H1 (cell line): Measurements from ENCODE around the gene FGFBP1. TPM values are rescaled to one million over a fixed set of nuclear protein-coding genes. Genes with fewer than 3 reads are reported as not detected.
A peak's percentile ranks its signal among the peaks of the same experiment; 100 is the strongest.

Experiments used
- CTCF ChIA-PET: fragments of 300-600 bp; sonication (Branson Sonifier 250); formaldehyde crosslinking; loops from one replicate; lab custom pipeline; 2021; ENCODE audit not compliant: partially characterized antibody; lab: Charles Lee
- POLR2A ChIA-PET: fragments of 300-600 bp; sonication (Branson Sonifier 250); formaldehyde crosslinking; loops from one replicate; lab custom pipeline; 2021; ENCODE audit warnings: inconsistent platforms; ENCODE audit not compliant: partially characterized antibody; lab: Charles Lee
- DNase-seq, 2 experiments: peaks; one replicate each; pipeline versions ENCODE4 v3.0.0 to v3.0.0-alpha.2; 2010 to 2022; ENCODE audit warnings: low spot score in 2 of 2, low read depth in 1 of 2, mixed read lengths in 1 of 2
- FAIRE-seq: peaks from 2 replicates; lab custom pipeline; 2011; peaks lifted over from hg19 to GRCh38; lab: Jason Lieb, UNC
- H2AFZ ChIP-seq: 2 replicates; pipeline ENCODE4 v1.8.1; 2012; ENCODE audit warnings: low read length, inconsistent platforms
- H2AK5ac ChIP-seq: 2 replicates; pipeline ENCODE4 v1.6.1; 2013; ENCODE audit warnings: low read depth, low read length
- H2BK120ac ChIP-seq: replicated peaks from 2 replicates; pipeline ENCODE3; 2013; ENCODE audit warnings: low read depth, low read length, inconsistent platforms
- H2BK12ac ChIP-seq: 2 replicates; pipeline ENCODE4 v1.6.1; 2013; ENCODE audit warnings: low read depth, low read length
- H2BK15ac ChIP-seq: 2 replicates; pipeline ENCODE4 v1.6.1; 2013; ENCODE audit warnings: low read length
- H2BK20ac ChIP-seq: 2 replicates; pipeline ENCODE4 v1.6.1; 2013; ENCODE audit warnings: low read length
- H2BK5ac ChIP-seq: 2 replicates; pipeline ENCODE4 v1.6.1; 2013; ENCODE audit warnings: low read depth, low read length
- H3K14ac ChIP-seq: 2 replicates; pipeline ENCODE4 v1.6.1; 2013; ENCODE audit warnings: inconsistent platforms; ENCODE audit not compliant: insufficient read length
- H3K18ac ChIP-seq: 2 replicates; pipeline ENCODE4 v1.6.1; 2013; ENCODE audit warnings: low read length; ENCODE audit errors: extremely low read depth
- H3K23ac ChIP-seq: 2 replicates; pipeline ENCODE4 v1.6.1; 2013; ENCODE audit warnings: inconsistent platforms; ENCODE audit not compliant: insufficient read length
- H3K23me2 ChIP-seq: 2 replicates; pipeline ENCODE4 v1.6.1; 2013; ENCODE audit warnings: low read depth, low read length
- H3K27ac ChIP-seq: 2 replicates; pipeline ENCODE4 v1.6.1; 2011; ENCODE audit warnings: low read depth, low read length, inconsistent platforms
- H3K27me3 ChIP-seq, 4 experiments: replicated peaks in 1 of 4; 1 replicate in 1 of 4; 2 replicates in 3 of 4; pipeline versions ENCODE4 v1.6.1 to v1.8.1; 2011 to 2013; ENCODE audit warnings: low read length in 3 of 4, mild to moderate bottlenecking in 3 of 4, inconsistent platforms in 2 of 4, mixed read lengths in 2 of 4, moderate library complexity in 1 of 4; ENCODE audit not compliant: control insufficient read depth in 3 of 4, insufficient read depth in 3 of 4; ENCODE audit errors: extremely low read depth in 1 of 4
- H3K36me3 ChIP-seq, 4 experiments: 2 replicates each; pipeline versions ENCODE4 v1.6.1 to v1.8.1; 2011 to 2013; ENCODE audit warnings: mild to moderate bottlenecking in 4 of 4, low read length in 3 of 4, moderate library complexity in 2 of 4, control low read depth in 1 of 4, inconsistent platforms in 1 of 4; ENCODE audit not compliant: insufficient read depth in 4 of 4, control insufficient read depth in 2 of 4
- H3K4ac ChIP-seq: replicated peaks from 2 replicates; pipeline ENCODE3; 2013; ENCODE audit warnings: low read length, low read depth, mixed read lengths, inconsistent platforms; ENCODE audit not compliant: insufficient read length
- H3K4me1 ChIP-seq, 4 experiments: replicated peaks in 1 of 4; 1 replicate in 1 of 4; 2 replicates in 3 of 4; pipeline versions ENCODE4 v1.6.1 to v1.8.1; 2011 to 2013; ENCODE audit warnings: low read length in 3 of 4, inconsistent platforms in 2 of 4, mixed read lengths in 1 of 4; ENCODE audit not compliant: insufficient read depth in 4 of 4, control insufficient read depth in 3 of 4
- H3K4me2 ChIP-seq, 2 experiments: 2 replicates each; pipeline versions ENCODE4 v1.6.1 to v1.8.1; 2011 to 2013; ENCODE audit warnings: low read depth in 2 of 2, low read length in 2 of 2, control low read depth in 1 of 2, inconsistent platforms in 1 of 2, mild to moderate bottlenecking in 1 of 2; ENCODE audit not compliant: insufficient read depth in 1 of 2
- H3K4me3 ChIP-seq, 4 experiments: fragments of 200-600, 300-600 bp in 1 of 4; sonication (generic), shearing (Covaris generic), sonication (Bioruptor Twin) in 1 of 4; 2 replicates each; pipeline versions ENCODE4 v1.5.1 to v1.8.1; 2011 to 2016; ENCODE audit warnings: low read length in 4 of 4, low read depth in 3 of 4, control low read depth in 2 of 4, inconsistent platforms in 2 of 4, mild to moderate bottlenecking in 2 of 4, mixed read lengths in 1 of 4, moderate library complexity in 1 of 4; ENCODE audit not compliant: insufficient read depth in 2 of 4; ENCODE audit errors: extremely low read depth in 1 of 4
- H3K56ac ChIP-seq: replicated peaks from 2 replicates; pipeline ENCODE3; 2013; ENCODE audit warnings: low read depth, mild to moderate bottlenecking, mixed read lengths, low read length, inconsistent platforms; ENCODE audit not compliant: insufficient read length
- H3K79me1 ChIP-seq: 2 replicates; pipeline ENCODE4 v1.6.1; 2013; ENCODE audit warnings: low read depth, low read length, control low read depth
- H3K79me2 ChIP-seq, 2 experiments: 2 replicates each; pipeline versions ENCODE4 v1.6.1 to v1.8.1; 2012 to 2013; ENCODE audit warnings: low read length in 2 of 2, mild to moderate bottlenecking in 2 of 2, inconsistent platforms in 1 of 2; ENCODE audit not compliant: insufficient read depth in 2 of 2, control insufficient read depth in 1 of 2
- H3K9ac ChIP-seq, 4 experiments: replicated peaks in 1 of 4; 1 replicate in 1 of 4; 2 replicates in 3 of 4; pipeline versions ENCODE4 v1.6.1 to v1.8.1; 2011 to 2013; ENCODE audit warnings: low read depth in 3 of 4, low read length in 3 of 4, control low read depth in 2 of 4, mild to moderate bottlenecking in 2 of 4, moderate library complexity in 2 of 4, inconsistent platforms in 1 of 4; ENCODE audit errors: extremely low read depth in 1 of 4
- H3K9me3 ChIP-seq, 2 experiments: 2 replicates each; pipeline versions ENCODE4 v1.6.1 to v1.8.1; 2012 to 2013; ENCODE audit warnings: mild to moderate bottlenecking in 2 of 2, moderate library complexity in 2 of 2, control low read depth in 1 of 2, inconsistent platforms in 1 of 2, low read depth in 1 of 2, low read length in 1 of 2, mixed read lengths in 1 of 2; ENCODE audit not compliant: insufficient read depth in 2 of 2
- H4K20me1 ChIP-seq, 2 experiments: replicated peaks in 1 of 2; 2 replicates each; pipeline versions ENCODE3 to v1.8.1; 2011 to 2013; ENCODE audit warnings: inconsistent platforms in 2 of 2, low read length in 2 of 2, mild to moderate bottlenecking in 1 of 2; ENCODE audit not compliant: insufficient read depth in 2 of 2, control insufficient read depth in 1 of 2
- H4K5ac ChIP-seq: 2 replicates; pipeline ENCODE4 v1.6.1; 2013; ENCODE audit warnings: low read length, low read depth, mixed read lengths, inconsistent platforms; ENCODE audit not compliant: insufficient read length
- H4K8ac ChIP-seq: 2 replicates; pipeline ENCODE4 v1.8.0; 2013; ENCODE audit warnings: mild to moderate bottlenecking, moderate library complexity, low read length, inconsistent platforms; ENCODE audit not compliant: insufficient read depth; ENCODE audit errors: extremely low read depth
- H4K91ac ChIP-seq: replicated peaks from 2 replicates; pipeline ENCODE3; 2013; ENCODE audit warnings: low read length, mixed read lengths, inconsistent platforms; ENCODE audit not compliant: insufficient read length
- BCL11A ChIP-seq, 2 experiments: IDR thresholded peaks; one replicate each; pipeline ENCODE4 v1.6.1; 2011; ENCODE audit warnings: low read depth in 2 of 2, low read length in 2 of 2, mild to moderate bottlenecking in 2 of 2
- CEBPB ChIP-seq: IDR thresholded peaks from 2 replicates; pipeline ENCODE4 v1.6.1; 2012; ENCODE audit warnings: low read depth, low read length
- CHD2 ChIP-seq: IDR thresholded peaks from 2 replicates; pipeline ENCODE4 v1.6.1; 2012; ENCODE audit warnings: low read length, improper control_type of control experiment
- EGR1 ChIP-seq: IDR thresholded peaks from 2 replicates; pipeline ENCODE4 v1.6.1; 2011; ENCODE audit warnings: low read depth, low read length, borderline replicate concordance
- EZH2 ChIP-seq: fragments of 200-600 bp; sonication (generic); IDR thresholded peaks from 2 replicates; pipeline ENCODE4 v1.7.1; 2012; ENCODE audit warnings: low read depth, mild to moderate bottlenecking, moderate library complexity, low read length, inconsistent platforms; ENCODE audit not compliant: severe bottlenecking
- GABPA ChIP-seq: IDR thresholded peaks from 2 replicates; pipeline ENCODE4 v1.6.1; 2011; ENCODE audit warnings: mild to moderate bottlenecking, low read length, moderate library complexity, borderline replicate concordance; ENCODE audit not compliant: insufficient read depth
- RBBP5 ChIP-seq: IDR thresholded peaks from 2 replicates; pipeline ENCODE4 v1.7.1; 2012; ENCODE audit warnings: low read depth, mild to moderate bottlenecking, inconsistent platforms, low read length, moderate library complexity, borderline replicate concordance
- RFX5 ChIP-seq: IDR thresholded peaks from 2 replicates; pipeline ENCODE4 v1.6.1; 2011; ENCODE audit warnings: low read depth, low read length, improper control_type of control experiment, borderline replicate concordance
- SP2 ChIP-seq: IDR thresholded peaks from 2 replicates; pipeline ENCODE4 v1.6.1; 2012; ENCODE audit warnings: mild to moderate bottlenecking, low read length, inconsistent platforms
- WGBS, 2 experiments: shearing (Covaris generic) in 1 of 2; methylation state at CpG; one replicate each; pipeline versions ENCODE4 v1.1.6 to v1.1.7; 2013 to 2015; ENCODE audit warnings: low lambda C conversion rate in 2 of 2, mixed read lengths in 2 of 2, inconsistent platforms in 1 of 2, low coverage in 1 of 2, missing lambda C conversion rate in 1 of 2; ENCODE audit not compliant: insufficient replicate concordance in 2 of 2, insufficient coverage in 1 of 2, insufficient read length in 1 of 2; ENCODE audit errors: extremely low coverage in 1 of 2, missing lambda C conversion rate in 1 of 2; 5-methylcytosine and 5-hydroxymethylcytosine counted together
- long read RNA-seq, 2 experiments: library from RNA in 1 of 2; library from capped mRNA in 1 of 2; stranded (forward); transcript quantifications; one replicate each; pipeline ENCODE4 v2.0.0, GENCODE V29; 2021; ENCODE audit warnings: inconsistent platforms in 1 of 2
- polyA minus RNA-seq, 3 experiments: library from RNA; depleted of rRNA, polyadenylated mRNA; stranded (reverse); fragments of >200 nt; gene quantifications; 1 replicate in 2 of 3; 2 replicates in 1 of 3; pipeline ENCODE4 v1.2.3, GENCODE V29; 2011
- polyA plus RNA-seq, 7 experiments: library from polyadenylated mRNA; depleted of rRNA in 3 of 7; stranded (reverse) in 5 of 7; unstranded in 2 of 7; fragments of >200 nt in 5 of 7; fragments of 200-250 nt in 2 of 7; gene quantifications; 1 replicate in 5 of 7; 2 replicates in 1 of 7; 4 replicates in 1 of 7; pipeline versions ENCODE4 v1.2.1 to v1.2.3, GENCODE V29; 2011 to 2013; ENCODE audit warnings: missing spikeins in 2 of 7, mixed read lengths in 2 of 7
- total RNA-seq: library from RNA; stranded (reverse); fragmentation: NEBNext Ultra II Directional; extraction: Animal tissue kit (Norgen Biotek cat#: 25700); gene quantifications from 2 replicates; pipeline ENCODE4 v1.2.1, GENCODE V29; 2021
- TF ChIP-seq, protein P1 (sequence below): IDR thresholded peaks from 2 replicates; pipeline ENCODE4 v1.6.1; 2012; ENCODE audit warnings: low read length, inconsistent platforms

Gene FGFBP1
- 0.20 and 0.38 TPM in 2 replicates for total RNA-seq
- 0.06 and 0.17 TPM in 2 replicates for polyA plus RNA-seq (2011; rRNA removed)
- polyA plus RNA-seq (2011; cell fraction: cytosol; rRNA removed): 0.10 TPM
- not detected for polyA plus RNA-seq (2011; cell fraction: nucleus; rRNA removed)
- 0.15 to 0.23 TPM (median 0.17 TPM) in 3 of 4 replicates, not detected in the other for polyA plus RNA-seq (2012, experiment 1 of 2)
- not detected for polyA plus RNA-seq (2012, experiment 2 of 2)
- polyA plus RNA-seq (2013, experiment 1 of 2): 0.91 TPM
- polyA plus RNA-seq (2013, experiment 2 of 2): 1.5 TPM
- 0.13 and 0.24 TPM in 2 replicates for polyA minus RNA-seq (2011; rRNA and poly(A)+ RNA removed)
- polyA minus RNA-seq (2011; cell fraction: cytosol; rRNA and poly(A)+ RNA removed): not detected
- polyA minus RNA-seq (2011; cell fraction: nucleus; rRNA and poly(A)+ RNA removed): not detected
- long read RNA-seq, experiment 1, partial matches to known transcripts: 3 of 3 reads
- long read RNA-seq, experiment 1, other reads (novel, unspliced or antisense): 0 of 3 reads
- long read RNA-seq, experiment 2, partial matches to known transcripts: 1 of 1 reads
- long read RNA-seq, experiment 2, other reads (novel, unspliced or antisense): 0 of 1 reads

DNA sequence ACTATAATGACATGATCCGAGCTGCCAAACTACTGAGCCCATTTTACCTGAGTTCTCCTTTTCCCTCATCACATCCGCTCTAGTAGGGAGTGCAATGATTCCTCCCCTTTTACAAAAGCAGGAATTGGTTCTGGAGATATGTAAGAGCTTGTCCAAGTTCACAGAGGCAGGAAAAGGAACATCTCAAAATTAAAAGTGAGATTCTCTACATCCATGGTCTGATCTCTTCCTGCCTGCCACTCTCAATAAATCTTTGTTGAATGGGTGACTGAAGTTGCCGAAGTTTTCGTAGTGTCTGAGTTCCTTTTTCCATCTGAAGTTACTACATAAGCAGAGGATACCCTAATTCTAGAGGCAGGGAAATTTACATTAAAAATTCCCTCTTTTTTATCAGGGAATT, at the start of gene FGFBP1:
FGFBP1 (minus strand) TSS at position 101 of the 400 bp plus-strand sequence. CDS start 2,108 bp downstream, outside the sequence.
- CTCF ChIA-PET: interaction anchor here (1.0 to 6.3 kb wide), 6 partner anchors 15 to 132 kb away, joined by 3 to 33 read pairs (median 8); no protein-coding TSS in a partner anchor
- TF ChIP-seq RFX5 (no peak), SP2 (no peak), EZH2 (no peak), CEBPB (no peak), BCL11A (IDR thresholded peaks at IDR 0.05; ENCODE audit: low read depth in 2 of 2, low read length in 2 of 2) (no peak), EGR1 (no peak), RBBP5 (no peak), CHD2 (no peak), GABPA (no peak)
- TF ChIP-seq, protein P1, sequence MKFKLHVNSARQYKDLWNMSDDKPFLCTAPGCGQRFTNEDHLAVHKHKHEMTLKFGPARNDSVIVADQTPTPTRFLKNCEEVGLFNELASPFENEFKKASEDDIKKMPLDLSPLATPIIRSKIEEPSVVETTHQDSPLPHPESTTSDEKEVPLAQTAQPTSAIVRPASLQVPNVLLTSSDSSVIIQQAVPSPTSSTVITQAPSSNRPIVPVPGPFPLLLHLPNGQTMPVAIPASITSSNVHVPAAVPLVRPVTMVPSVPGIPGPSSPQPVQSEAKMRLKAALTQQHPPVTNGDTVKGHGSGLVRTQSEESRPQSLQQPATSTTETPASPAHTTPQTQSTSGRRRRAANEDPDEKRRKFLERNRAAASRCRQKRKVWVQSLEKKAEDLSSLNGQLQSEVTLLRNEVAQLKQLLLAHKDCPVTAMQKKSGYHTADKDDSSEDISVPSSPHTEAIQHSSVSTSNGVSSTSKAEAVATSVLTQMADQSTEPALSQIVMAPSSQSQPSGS: no peak

More for the DNA sequence above, at the start of gene FGFBP1:
- H2AFZ ChIP-seq: peak within 1 kb of the TSS; percentile 94
- no peaks in the 10 kb centered on the region for H3K9me3 ChIP-seq
- H3K27ac ChIP-seq: no peak within 1 kb of the TSS
- H2AK5ac ChIP-seq: no peak within 1 kb of the TSS
- POLR2A ChIA-PET: no interaction called here
- FAIRE-seq (no peak), DNase-seq (no peak)
- H3K56ac ChIP-seq: no peak within 1 kb of the TSS
- no peak within 1 kb of the TSS for H3K4ac ChIP-seq
- H3K4me3 ChIP-seq: no peak within 1 kb of the TSS
- H4K20me1 ChIP-seq: peaks cover 0 to 3% of the 10 kb centered on the region in 2 experiments
- H3K4me2 ChIP-seq: peak within 1 kb of the TSS; percentile 5 to 48; a peak in 1 of 4 replicates
- H2BK12ac ChIP-seq: no peak within 1 kb of the TSS
- no peaks in the 10 kb centered on the region for H3K79me1 ChIP-seq
- H3K27me3 ChIP-seq: no peaks in the 10 kb centered on the region
- peaks cover 0 to 9% (median 3%) of the 10 kb centered on the region in 4 experiments; a peak in 2 of 7 replicates for H3K4me1 ChIP-seq
- H2BK20ac ChIP-seq: no peak within 1 kb of the TSS
- no peak within 1 kb of the TSS; a peak in 1 of 7 replicates for H3K9ac ChIP-seq
- H3K14ac ChIP-seq: no peak within 1 kb of the TSS
- no peak within 1 kb of the TSS for H3K23ac ChIP-seq
- peaks cover 4% of the 10 kb centered on the region; the same call in 1 of the 2 replicates for H3K23me2 ChIP-seq
- peak within 1 kb of the TSS; percentile 43; the same call in 1 of the 2 replicates for H4K8ac ChIP-seq
- WGBS, 2 experiments: 85% methylated on average over 4 of the region's 4 CpGs; no CpG with 5 or more reads in 1 of the 2 experiments
- H2BK120ac ChIP-seq: no peak within 1 kb of the TSS
- H2BK5ac ChIP-seq: no peak within 1 kb of the TSS
- no peak within 1 kb of the TSS; the same call in 1 of the 2 replicates for H2BK15ac ChIP-seq
- no peak within 1 kb of the TSS for H3K18ac ChIP-seq
- H4K91ac ChIP-seq: no peak within 1 kb of the TSS
- no peaks in the 10 kb centered on the region for H3K79me2 ChIP-seq
- no peak within 1 kb of the TSS for H4K5ac ChIP-seq
- H3K36me3 ChIP-seq: no peaks in the 10 kb centered on the region
